Muscle layer of colon (tissue), 2 donors: Measurements from ENCODE around the gene ADCY7.

Experiments
- H3K27ac ChIP-seq: one replicate; pipeline ENCODE4 v1.7.0; 2013; ENCODE audit warnings: low read depth, mild to moderate bottlenecking, low read length, moderate library complexity
- H3K27me3 ChIP-seq, 2 donors: one replicate each; pipeline ENCODE4 v1.7.0; 2013; ENCODE audit warnings: low read length in 2 of 2, mild to moderate bottlenecking in 2 of 2; ENCODE audit not compliant: insufficient read depth in 2 of 2, control insufficient read depth in 1 of 2
- H3K36me3 ChIP-seq: one replicate; pipeline ENCODE4 v1.7.0; 2013; ENCODE audit warnings: mild to moderate bottlenecking, low read length; ENCODE audit not compliant: insufficient read depth
- H3K4me1 ChIP-seq: one replicate; pipeline ENCODE4 v1.7.0; 2013; ENCODE audit warnings: mild to moderate bottlenecking, low read length; ENCODE audit not compliant: insufficient read depth
- H3K4me3 ChIP-seq, 2 donors: one replicate each; pipeline ENCODE4 v1.7.0; 2013; ENCODE audit warnings: low read length in 2 of 2, low read depth in 1 of 2, mild to moderate bottlenecking in 1 of 2, moderate library complexity in 1 of 2
- H3K9ac ChIP-seq: one replicate; pipeline ENCODE4 v1.7.0; 2013; ENCODE audit warnings: low read length
- H3K9me3 ChIP-seq: one replicate; pipeline ENCODE4 v1.7.0; 2013; ENCODE audit warnings: mild to moderate bottlenecking, low read length
- donor health status: abdominal sarcoma.
- donor health status: Adenocarcinoma of cecum.

ADCY7 gene

DNA sequence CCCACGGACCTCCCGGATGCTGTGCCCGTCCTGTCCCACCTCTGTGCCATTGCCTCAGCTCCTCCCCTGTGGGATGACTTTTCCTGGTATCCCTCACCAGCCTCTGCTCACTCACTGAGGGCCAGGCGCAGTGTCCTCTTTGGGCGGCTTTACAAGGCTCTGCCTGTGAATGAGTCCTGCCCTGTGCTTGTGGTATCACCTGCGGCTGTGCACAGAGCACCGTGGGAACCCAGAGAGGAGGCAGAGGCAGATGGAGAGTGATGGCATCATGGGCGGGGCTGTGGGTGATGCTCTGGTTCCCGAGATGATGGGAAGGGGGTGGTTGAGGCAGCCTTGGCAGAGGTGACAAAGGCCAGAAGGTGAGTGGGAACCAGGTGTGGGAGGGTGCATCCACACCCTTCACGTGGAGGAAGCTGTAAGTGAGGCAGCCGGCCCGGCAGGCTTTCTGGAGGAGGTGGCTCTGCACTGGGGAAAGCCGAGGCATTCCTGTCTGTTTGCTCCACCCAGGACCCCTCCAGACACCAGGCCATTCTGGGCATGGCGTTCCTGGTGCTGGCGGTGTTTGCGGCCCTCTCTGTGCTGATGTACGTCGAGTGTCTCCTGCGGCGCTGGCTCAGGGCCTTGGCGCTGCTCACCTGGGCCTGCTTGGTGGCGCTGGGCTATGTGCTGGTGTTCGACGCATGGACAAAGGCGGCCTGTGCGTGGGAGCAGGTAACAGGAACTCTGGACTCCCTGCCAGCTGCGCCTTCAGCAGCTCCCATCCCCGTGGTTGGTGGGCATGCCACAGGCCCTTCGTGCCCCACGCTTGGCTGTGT, 23.8 kb downstream of the ADCY7 start:
- Histone ChIP-seq H3K9ac (no peak overlapping the region), H3K27ac (no peak overlapping the region)

DNA sequence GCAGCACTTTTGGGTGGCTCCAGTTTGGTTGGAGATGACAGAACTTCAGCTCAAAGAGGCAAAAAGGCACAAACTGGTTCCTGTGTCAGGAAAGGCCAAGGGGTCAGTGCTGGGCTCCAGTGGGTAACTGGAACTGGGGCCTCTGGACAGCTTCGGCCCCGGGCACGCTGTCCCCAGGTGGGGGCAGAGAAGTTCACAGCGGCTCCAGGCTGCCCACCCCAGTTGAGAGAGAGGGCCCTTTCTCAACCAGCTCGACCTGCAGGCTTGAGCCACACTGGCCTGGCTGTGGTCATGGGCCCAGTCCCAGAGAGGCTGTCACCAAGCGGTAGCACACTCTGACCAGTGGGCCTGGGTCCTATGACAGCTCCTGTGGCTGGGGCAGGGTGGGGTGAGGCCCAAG, 24.5 kb downstream of the ADCY7 start:
- Histone ChIP-seq H3K4me3 (no peak overlapping the region), H3K4me1 (no peaks in the 10 kb centered on the region), H3K27ac (no peak overlapping the region), H3K27me3 (no peaks in the 10 kb centered on the region), H3K9ac (no peak overlapping the region), H3K9me3 (no peaks in the 10 kb centered on the region), H3K36me3 (peaks cover 4% of the 10 kb centered on the region)

More for the DNA sequence above, 23.8 kb downstream of the ADCY7 start:
- Histone ChIP-seq H3K9me3 (no peaks in the 10 kb centered on the region), H3K36me3 (no peaks in the 10 kb centered on the region), H3K4me3 (no peak overlapping the region), H3K27me3 (no peaks in the 10 kb centered on the region), H3K4me1 (no peaks in the 10 kb centered on the region)

DNA sequence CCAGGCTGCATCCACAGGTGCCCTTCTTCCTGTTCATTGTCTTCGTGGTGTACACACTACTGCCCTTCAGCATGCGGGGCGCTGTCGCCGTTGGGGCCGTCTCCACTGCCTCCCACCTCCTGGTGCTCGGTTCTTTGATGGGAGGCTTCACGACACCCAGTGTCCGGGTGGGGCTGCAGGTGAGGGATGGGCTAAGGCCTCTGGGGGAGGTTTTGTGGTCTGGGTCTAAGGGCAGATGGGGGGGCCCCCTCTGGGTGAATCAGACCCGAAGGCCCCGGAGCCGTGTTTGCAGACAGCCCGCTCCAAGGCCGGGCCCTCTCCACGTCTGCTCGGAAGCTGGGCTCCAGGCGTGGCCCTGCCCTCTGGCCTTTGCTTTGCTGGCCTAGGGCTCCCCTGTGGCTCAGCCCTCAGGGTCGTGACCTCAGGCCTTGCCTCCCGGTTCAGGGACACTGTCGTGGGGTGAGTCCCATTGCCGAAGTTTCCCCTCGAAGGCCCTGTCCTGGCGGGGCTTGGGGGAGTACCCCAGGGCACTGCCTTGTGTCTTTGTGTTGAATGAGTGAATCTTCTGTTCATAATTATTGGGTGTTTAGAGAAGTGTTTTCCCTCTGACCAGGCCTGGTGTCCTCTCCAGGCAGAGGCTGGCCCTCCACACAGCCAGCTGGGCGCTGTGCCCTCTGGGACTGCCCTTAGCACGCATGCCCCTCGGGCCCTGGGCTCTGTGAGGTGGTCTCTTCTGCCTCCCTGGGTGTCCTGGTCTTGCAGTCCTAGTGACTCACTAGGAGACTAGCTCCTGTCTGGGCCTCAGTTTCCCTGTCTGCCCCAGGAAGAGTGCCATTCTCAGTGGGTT, 25.6 kb downstream of the ADCY7 start:
- Histone ChIP-seq H3K9ac (no peak overlapping the region), H3K4me1 (no peaks in the 10 kb centered on the region), H3K9me3 (no peaks in the 10 kb centered on the region), H3K4me3 (no peak overlapping the region), H3K27me3 (no peaks in the 10 kb centered on the region), H3K36me3 (peaks cover 4% of the 10 kb centered on the region), H3K27ac (no peak overlapping the region)

DNA sequence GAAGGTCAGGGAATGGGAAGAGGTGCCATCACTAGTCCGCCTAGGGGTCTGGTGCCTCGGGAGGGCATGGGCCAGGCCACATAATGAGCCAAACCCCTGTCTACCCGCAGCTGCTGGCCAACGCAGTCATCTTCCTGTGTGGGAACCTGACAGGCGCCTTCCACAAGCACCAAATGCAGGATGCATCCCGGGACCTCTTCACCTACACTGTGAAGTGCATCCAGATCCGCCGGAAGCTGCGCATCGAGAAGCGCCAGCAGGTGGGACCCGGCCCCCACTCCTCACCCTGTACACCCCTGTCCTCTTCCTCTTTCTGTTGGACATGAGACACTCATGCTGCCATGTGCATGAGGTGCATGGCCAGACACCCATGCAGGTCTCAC, 26.2 kb downstream of the ADCY7 start:
- H3K27me3 ChIP-seq: no peaks in the 10 kb centered on the region
- no peaks in the 10 kb centered on the region for H3K9me3 ChIP-seq
- H3K36me3 ChIP-seq: peaks cover 4% of the 10 kb centered on the region
- no peak overlapping the region for H3K4me3 ChIP-seq
- H3K9ac ChIP-seq: no peak overlapping the region
- H3K4me1 ChIP-seq: no peaks in the 10 kb centered on the region
- H3K27ac ChIP-seq: no peak overlapping the region

DNA sequence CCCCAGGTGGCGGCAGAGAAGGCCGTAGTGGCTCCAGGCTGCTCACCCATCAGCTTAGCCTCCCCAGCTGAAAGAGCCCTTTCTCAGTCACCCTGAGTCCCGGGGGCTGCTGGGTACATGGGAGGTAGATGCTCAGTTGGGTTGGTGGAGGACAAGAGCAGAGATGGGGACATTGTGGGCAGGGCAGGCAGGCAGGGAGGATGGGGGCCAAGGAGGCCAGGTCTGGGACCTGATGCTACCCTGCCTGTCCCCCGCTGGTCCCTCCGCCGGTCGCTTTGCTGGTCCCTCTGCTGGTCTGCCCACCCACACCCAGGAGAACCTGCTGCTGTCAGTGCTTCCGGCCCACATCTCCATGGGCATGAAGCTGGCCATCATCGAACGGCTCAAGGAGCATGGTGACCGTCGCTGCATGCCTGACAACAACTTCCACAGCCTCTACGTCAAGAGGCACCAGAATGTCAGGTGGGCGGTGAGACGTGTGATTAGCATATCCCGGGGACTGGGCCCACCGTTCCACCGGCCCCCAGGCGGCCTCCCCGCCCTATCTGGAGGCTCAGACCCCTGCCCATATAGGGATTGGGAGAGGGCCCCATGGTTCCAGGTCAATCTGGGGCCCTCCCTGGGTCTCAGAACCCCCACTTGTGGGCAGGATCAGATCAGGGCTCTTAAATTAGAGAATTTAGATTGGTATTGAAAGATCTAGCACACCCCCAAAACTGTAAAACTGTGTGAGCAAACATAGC, 26.9 kb downstream of the ADCY7 start:
- Histone ChIP-seq H3K9me3 (no peaks in the 10 kb centered on the region), H3K36me3 (peaks cover 4% of the 10 kb centered on the region), H3K4me3 (no peak overlapping the region), H3K27me3 (no peaks in the 10 kb centered on the region), H3K27ac (no peak overlapping the region), H3K9ac (no peak overlapping the region), H3K4me1 (no peaks in the 10 kb centered on the region)

DNA sequence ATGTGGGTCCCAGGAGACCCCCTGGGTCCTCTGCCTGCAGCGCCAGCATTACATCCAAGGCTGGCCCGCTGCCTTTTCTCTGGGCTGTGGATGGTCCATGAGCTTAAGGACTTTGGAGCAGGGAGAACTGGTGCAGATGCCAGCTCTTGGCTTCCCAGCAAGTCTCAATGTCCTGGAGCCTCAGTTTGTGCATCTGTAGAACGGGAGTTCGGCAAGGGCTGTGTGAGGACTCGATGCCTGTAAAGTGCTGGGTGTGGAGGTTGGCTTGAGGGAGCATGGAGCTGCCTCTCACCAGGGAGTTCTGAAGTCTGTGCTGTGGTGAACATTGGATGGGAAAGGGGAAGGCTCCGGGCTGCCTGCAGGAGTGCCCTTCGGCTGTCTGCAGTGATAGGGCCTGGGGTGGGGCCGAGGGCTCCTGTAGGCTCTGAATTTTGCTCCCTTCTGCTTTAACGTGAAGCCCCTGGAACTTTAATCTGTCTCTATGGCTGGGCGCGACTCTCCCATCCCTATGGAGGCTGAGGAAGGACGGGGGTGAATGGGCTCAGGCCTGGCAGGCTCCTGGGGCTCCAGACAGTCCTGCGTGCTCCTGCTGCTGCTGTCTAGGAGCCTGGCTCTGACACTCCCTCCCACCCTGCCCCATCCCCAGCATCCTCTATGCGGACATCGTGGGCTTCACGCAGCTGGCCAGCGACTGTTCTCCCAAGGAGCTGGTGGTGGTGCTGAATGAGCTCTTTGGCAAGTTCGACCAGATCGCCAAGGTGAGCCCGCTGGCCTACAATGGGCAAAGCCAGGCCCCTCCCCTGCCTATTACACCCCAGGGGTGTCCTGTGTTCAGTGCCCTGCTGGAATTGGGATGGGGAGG, 27.9 kb downstream of the ADCY7 start:
- Histone ChIP-seq H3K36me3 (peaks cover 4% of the 10 kb centered on the region), H3K4me1 (no peaks in the 10 kb centered on the region), H3K27me3 (no peaks in the 10 kb centered on the region), H3K9me3 (no peaks in the 10 kb centered on the region), H3K9ac (no peak overlapping the region), H3K4me3 (no peak overlapping the region), H3K27ac (no peak overlapping the region)

DNA sequence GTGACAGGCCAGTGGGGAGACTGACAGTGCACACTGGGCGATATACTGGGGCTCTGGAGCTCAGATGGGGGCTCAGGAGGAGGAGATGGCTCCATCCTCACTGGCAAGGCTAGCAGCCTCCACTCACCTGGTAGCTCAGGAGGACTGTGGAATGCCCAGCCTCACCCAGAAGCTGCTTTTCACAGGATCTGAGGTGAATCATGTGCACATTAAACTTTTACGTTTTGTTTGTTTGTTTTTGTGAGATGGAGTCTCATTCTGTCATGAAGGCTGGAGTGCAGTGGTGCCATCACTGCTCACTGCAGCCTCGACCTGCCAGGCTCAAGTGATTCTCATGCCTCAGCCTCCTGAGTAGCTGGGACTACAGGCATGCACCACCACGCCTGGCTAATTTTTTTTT, 28.6 kb downstream of the ADCY7 start:
- H3K27ac ChIP-seq: no peak overlapping the region
- H3K9ac ChIP-seq: no peak overlapping the region
- H3K9me3 ChIP-seq: no peaks in the 10 kb centered on the region
- no peaks in the 10 kb centered on the region for H3K27me3 ChIP-seq
- H3K4me3 ChIP-seq: no peak overlapping the region
- H3K36me3 ChIP-seq: peaks cover 4% of the 10 kb centered on the region
- no peaks in the 10 kb centered on the region for H3K4me1 ChIP-seq

DNA sequence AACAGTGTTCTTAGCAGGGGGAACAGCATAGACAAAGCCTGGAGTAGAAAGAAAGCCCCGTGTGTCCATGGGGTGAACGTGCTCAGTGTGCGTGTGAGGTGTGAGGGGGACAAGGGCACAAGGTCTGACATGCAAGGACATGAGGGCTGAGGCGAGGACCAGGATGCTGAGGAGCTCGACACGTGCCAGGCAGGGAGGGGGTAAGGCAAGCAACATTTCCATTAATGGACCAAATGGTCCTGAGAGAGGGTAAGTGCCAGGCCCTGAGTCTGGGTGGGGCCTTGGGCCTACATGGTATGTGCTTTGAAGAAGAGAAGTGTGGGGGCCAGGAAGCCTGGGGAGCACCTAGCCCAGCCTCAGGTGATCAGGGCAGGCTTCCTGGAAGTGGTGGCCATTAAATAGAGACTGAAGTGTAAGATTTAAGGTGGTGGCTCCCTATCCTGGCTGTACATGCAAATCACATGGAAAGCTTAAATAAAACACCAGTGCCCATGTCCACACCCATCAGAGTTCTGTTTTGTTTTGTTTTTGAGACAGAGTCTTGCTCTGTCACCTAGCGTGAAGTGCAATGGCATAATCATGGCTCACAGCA, 29.3 kb downstream of the ADCY7 start:
- H3K4me1 ChIP-seq: no peaks in the 10 kb centered on the region
- no peak overlapping the region for H3K4me3 ChIP-seq
- no peaks in the 10 kb centered on the region for H3K27me3 ChIP-seq
- H3K27ac ChIP-seq: no peak overlapping the region
- peaks cover 4% of the 10 kb centered on the region for H3K36me3 ChIP-seq
- no peaks in the 10 kb centered on the region for H3K9me3 ChIP-seq
- no peak overlapping the region for H3K9ac ChIP-seq

DNA sequence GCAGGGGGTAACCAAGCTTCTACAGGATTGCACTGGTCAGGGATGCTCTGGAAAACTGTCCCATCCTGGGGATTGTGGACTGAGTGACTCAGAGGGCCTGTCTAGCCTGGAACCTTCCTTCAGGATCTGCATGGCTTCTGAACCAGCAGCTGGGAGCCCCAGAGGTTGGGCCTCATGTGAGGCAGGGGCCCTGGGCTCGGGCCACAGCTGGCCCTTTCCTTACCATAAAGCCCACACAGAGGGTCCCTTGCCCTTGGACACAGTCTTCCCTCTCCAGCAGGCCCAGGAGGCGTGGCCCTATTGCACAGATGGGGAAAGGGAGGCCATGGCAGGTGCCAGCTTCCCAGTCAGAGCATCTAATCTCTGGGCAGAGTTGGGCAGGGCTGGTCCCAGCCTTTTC, 30.5 kb downstream of the ADCY7 start:
- Histone ChIP-seq H3K27me3 (no peaks in the 10 kb centered on the region), H3K4me1 (no peaks in the 10 kb centered on the region), H3K9me3 (no peaks in the 10 kb centered on the region), H3K4me3 (no peak overlapping the region), H3K9ac (no peak overlapping the region), H3K36me3 (peaks cover 4% of the 10 kb centered on the region), H3K27ac (no peak overlapping the region)

DNA sequence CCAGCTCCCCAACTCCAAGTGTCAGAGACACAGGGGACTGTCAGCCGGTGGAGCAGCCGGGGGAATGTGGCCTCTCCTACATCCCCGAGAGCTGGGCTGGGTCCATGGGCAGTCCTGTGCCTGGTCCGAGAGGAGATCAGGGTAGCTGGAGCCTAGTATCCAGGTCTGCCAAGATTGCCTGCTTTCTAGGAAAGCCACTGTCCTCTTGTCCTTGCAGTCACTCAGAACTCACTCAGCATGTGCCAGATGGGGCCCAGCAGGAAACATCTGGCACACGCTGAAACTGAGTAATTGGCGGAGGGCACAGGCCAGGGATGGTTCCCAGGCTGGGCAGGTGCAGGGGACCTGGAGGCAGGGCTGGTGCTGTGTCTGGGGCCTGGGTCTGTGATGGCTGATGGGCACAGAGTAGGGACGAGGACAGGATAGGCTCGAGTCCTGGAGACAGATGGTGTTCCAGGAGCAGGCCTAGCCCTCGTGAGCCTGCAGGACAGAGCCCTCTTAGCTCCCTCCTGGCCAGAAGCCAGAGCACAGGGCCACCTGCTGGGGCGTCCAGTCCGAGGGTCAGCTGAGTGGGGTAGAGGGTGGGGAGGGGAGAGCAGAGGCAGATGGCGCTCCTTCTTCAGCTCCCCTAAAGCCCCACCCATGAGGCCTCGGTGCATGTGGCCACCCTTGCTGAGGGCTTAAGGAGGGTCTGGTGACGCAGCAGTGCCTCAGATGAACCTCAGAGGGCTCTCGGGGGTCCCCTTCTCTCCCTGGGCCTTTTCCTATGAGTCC, 31.1 kb downstream of the ADCY7 start:
- no peak overlapping the region for H3K9ac ChIP-seq
- H3K27me3 ChIP-seq: no peaks in the 10 kb centered on the region
- no peaks in the 10 kb centered on the region for H3K4me1 ChIP-seq
- H3K4me3 ChIP-seq: no peak overlapping the region
- H3K36me3 ChIP-seq: peaks cover 4% of the 10 kb centered on the region
- no peaks in the 10 kb centered on the region for H3K9me3 ChIP-seq
- H3K27ac ChIP-seq: no peak overlapping the region
